Iris pigment epithelial cell (primary cell): ENCODE measurements around the gene GLS2.
"Not testable (repeated sequence)": the region's sequence is repeated elsewhere in the genome, so short reads cannot be mapped to it uniquely, and the experiment has no call there.

Experiments used
- DNase-seq: peaks from one replicate; pipeline ENCODE4 v3.0.0-alpha.2; 2011; ENCODE audit warnings: low read depth

GLS2 gene

DNA sequence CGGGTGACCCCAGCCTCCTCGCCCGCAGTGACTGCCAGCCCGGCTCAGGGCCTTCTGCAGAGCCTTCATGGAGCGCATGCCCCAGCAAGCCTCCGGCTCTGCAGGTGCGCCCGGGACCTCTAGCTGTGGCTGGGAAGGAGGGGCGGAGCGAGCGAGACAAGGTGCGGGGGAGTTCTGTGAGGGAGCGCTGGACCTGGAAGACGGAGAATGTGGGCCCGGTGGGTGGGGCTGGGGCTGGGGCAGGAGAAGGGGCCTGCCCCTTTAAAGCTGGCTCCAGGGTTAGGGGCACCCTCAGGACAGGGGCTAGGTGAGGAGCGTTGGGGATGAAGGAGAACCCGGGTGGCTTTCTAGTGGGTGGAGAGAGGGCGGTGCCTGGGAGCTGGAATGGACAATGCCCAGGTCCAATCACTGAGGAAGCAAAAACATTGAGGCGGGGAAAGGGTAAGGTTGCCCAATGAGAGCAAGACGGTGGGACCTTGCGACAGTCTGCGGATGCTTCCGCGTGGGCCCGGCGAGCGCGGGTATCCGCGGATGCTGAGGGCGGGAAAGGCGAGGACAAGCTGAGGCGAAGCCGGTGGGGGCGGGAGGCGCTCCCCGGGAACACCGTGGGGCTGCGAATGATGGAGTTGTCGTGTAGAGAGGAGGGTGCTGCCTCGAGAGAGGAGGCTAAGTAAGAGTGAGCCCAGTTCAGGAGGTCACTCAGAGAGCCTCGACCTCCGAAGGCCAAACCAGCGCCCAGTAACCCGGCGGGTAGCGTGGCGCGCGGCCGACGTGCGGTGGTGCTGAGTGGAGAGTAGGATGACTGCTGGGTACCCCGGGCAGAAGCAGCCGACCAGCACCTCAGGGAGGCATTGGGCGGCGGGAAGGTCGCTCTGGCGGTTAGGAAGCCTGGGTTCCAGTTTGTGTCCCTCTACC is at the start of gene GLS2:
Gene GLS2, minus strand, starts transcription at position 121 of the 915 bp plus-strand sequence. Its CDS starts 43 bp downstream, at position 78.
- DNase-seq: peak; percentile 75

DNA sequence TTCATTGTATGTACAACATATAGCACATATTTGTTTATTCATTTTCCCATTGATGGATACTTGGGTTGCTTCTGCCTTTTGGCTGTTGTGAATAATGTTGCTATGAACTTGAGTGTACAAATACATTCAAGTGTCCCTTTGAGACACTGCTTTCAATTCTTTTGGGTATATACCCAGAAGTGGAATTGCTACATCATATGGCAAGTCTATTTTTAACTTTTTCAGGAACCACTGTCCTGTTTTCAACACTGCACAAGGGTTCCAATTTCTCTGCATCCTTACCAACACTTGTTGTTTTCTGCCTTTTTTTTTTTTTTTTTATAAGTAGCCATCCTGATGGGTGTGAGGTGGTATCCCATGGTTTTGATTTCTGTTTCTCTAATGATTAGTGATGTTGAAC is 49.6 kb upstream of the GLS2 start:
- no peak for DNase-seq

DNA sequence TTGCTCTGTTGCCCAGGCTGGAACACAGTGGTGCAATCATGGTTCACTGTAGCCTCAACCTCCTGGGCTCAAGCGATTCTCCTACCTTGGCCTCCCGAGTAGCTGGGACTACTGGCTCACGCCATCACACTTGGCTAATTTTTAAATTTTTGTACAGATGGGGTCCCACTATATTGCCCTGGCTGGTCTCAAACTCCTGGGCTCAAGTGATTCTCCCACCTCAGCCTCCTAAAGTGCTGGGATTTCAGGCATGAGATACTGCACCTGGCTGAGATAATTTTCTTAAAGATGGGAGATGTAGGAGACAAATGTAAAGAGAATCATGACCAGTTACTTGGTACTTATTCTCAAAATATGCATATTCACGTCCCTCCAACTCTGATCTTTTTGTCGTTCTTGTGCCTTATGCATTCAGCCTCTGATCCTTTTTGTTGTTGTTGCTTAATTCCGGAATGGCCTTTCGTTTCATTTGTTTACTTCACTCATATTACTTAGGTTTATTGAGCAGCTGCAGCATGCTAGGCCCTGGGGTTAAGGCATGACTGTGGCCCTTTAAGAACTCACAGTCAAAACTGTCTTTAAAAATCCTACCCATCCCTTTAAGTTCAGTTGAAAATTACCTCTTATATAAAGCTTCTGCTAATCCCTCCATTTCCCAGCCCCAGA is 42.6 kb upstream of the GLS2 start:
- peak; percentile 59 for DNase-seq

DNA sequence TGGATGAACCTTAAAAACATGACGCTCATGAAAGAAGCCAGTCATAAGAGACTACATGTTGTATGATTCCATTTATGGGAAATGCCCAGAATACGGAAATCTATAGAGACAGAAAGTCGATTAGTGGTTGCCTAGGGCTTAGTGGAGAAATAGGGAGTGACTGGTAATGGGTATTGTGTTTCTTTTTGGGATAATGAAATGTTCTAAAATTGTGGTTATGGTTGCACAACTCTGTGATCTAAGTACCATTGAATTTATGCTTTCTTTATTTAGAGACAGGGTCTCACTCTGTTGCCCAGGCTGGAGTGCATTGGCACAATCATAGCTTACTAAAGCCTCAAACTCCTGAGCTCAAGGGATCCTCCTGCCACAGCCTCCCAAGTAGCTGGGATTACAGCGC is 41.7 kb upstream of the GLS2 start:
- peak; percentile 42 for DNase-seq

DNA sequence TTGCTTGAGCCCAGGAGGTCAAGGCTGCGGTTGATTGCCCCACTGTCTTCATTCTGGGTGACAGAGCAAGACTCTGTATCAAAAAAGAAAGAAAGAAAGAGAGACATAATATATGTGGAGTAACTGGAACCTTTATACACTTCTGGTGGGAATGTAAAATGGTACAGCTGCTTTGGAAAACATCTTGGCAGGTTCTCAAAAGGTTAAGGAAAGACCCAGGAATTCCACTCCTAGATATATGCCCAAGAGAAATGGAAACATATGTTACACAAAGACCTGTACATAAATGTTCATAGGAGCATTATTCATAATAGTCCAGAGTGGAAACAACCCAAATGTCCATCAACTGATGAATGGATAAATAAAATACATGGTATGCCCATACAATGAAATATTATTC is 40.9 kb upstream of the GLS2 start:
- no peak for DNase-seq

DNA sequence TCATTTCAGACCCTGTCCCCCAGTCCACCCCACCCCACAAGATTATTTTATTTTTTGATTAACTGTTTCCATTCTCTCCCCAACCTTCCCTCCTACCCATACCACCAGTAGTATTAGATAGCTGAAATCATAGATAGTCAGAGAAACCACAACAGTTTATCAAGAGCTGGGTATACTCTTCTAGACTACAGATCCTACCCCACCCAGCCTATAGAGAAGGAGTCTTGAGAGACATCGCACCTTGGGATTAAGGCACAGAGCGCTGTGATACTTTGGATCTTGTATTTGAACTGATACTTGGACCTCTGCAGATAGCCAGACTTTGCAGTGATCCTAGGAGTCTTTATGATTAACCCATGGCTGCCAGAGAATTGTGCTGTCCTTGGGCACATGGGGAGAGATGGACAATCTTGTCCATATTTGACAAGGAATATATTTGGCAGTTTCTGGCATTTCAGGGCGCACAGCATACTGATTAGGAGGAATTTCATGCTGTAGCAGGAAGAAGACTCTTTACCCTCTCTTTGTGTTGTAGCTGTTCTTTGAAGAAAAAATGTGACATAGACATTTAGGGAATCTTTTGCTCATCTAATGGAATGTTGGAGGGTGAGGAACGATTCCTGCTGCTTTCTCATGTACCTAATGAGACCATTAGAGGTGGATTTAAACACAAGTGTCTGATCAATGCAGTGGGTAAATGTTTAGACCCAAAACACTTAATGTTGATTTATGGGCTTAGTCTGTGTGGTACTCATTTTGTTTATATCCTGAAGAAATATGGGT is 34.6 kb upstream of the GLS2 start:
- DNase-seq: peak; percentile 26

DNA sequence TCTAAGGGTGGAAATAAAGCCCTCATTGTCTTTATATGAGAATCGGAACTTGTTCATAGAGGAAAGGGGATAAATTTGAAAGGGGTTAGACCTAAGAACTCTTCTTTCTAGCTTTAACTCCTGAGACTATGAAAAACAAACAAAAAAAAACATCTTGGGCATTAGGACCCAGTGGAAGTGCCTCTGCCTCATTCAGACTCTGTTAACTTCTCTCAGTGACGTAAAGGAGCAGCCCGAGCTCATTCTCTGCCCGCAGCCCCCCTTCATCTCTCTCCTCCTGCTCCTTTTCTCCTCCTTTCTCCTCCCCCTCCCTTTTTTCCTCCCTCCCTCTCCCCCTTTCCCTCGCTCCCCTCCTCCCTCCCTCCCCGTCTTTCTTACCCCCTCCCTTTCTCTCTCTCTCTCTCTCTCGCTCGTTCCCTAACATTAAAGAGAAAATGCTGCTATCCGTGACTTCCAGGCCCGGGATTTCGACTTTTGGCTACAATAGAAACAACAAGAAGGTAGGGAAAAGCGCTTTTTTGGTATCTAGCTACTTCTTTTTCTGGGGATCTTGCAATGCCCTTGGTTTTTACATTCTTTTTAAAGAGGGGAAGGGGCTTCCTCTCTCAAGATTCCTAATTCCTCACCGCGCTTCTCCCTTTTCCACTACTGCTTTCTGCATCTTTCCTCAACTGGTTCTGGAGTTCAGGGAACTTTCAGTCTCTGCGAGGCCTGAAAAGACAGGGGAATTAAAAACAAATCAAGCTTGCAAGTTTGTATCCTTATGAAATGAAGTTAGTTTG is 33.8 kb upstream of the GLS2 start, which contains the start of gene RBMS2:
Gene RBMS2, plus strand, starts transcription at position 231 of the 782 bp plus-strand sequence. Its CDS starts 204 bp downstream, at position 435.
- peak; percentile 96 for DNase-seq

DNA sequence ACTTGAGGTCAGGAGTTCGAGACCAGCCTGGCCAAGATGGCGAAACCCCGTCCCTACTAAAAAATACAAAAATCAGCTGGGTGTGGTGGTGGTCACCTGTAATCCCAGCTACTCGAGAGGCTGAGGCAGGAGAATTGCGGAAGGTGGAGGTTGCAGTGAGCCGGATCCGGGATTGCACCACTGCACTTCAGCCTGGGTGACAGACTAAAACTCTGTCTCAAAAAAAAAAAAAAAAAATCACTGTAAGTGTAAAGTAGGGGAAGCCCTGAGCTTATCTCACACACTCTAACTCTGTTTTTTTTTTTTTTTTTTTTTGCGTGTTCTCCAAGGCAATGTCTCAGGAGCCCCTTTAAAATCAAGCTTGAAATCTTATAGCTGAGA is 33.2 kb upstream of the GLS2 start:
- no peak for DNase-seq

DNA sequence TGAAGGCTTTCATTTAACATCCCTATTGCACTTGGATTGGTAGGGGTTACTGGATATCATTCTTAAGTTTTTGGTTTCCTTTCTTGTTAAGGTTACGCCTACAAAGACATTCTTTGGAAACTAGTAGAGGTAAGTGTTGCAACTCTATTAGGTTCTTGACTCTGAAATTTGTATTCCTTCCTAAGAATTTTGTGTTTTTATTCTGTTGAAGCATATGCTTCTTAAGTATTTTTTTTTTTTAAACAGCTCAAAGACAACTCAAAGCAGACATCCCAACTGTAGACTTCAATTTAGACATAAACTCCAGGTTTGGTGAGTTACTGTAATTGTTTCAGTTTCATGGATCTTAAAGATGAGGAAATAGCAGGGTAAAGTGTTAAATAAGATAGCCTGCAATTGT is 32.5 kb upstream of the GLS2 start:
- DNase-seq: peak; percentile 53

DNA sequence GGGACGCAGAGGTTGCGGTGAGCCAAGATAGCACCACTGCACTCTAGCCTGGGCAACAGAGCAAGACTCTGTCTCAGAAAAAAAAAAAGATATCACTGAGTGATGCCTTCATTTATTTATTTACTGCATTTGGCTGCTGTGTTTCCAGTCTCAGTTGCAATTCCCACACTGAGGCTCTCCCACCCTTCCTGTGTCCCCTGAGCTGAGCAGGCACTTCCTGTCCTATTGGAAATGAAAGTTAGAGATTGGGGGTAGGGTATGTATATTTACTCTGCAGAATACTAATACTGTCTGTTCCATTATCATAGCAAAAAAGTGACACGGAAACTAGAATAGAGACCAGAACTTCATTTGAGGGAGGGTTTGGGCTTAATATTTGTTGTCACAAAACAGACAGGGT is 32.1 kb upstream of the GLS2 start:
- no peak for DNase-seq

DNA sequence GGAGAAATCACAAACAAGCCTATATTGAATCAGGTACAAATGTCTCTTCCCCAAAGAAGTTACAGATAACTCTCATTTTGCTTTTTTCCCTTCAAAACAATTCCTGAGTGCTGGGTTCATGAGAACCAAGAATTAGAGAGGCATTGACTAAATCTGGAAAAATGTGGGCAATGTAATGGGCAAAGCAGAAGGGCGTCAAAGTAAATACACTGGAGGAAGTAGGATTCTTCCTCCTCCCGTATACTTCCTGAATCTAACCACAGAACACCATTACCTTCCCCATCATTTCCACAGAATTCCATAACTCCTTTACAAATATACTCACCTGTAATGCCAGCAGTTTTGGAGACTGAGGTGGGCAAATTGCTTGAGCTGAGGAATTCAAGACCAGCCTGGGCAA is 30.6 kb upstream of the GLS2 start:
- peak; percentile 28 for DNase-seq

DNA sequence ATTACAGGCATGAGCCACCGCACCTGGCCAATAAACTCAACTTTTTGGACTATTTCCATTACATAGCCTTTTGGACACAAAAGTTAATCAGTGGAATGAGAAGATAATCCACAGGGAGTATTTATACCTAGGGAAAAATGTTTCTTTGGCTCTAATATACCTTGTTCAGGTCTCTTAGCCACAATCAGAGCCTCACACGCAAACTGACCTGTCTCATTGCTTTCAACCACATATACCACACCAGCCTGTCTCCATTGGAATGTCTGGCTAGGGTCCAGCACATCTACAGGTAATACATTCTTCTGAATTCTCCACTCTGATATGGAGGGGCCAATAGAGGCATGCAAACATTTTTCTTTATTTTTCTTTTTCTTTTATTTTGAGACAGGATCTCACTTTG is 29.9 kb upstream of the GLS2 start:
- DNase-seq: no peak

DNA sequence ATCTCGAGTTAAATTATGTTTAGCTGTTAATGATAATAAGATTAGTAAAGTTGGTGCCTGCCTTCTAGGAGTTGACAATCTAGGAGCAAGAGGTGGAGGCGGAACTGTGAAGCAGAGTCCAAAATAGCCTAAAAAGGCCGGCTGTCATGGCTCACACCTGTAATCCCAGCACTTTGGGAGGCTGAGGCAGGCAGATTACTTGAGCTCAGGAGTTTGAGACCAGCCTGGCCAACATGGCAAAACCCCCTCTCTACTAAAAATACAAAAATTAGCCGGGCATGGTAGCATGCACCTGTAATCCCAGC is 26.0 kb upstream of the GLS2 start:
- DNase-seq: not testable (repeated sequence)

DNA sequence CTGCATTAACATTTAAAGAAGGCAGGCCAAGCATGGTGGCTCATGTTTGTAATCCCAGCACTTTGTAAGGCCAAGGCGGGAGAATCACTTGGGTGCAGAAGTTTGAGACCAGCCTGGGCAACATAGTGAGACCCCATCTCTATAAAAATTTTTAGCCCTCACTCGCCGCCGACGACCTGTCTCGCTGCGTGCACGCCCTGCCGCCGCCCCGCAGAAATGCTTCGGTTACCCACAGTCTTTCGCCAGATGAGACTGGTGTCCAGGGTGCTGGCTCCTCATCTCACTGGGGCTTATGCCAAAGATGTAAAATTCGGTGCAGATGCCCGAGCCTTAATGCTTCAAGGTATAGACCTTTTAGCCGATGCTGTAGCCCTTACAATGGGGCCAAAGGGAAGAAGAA is 22.8 kb upstream of the GLS2 start:
- DNase-seq: no peak

DNA sequence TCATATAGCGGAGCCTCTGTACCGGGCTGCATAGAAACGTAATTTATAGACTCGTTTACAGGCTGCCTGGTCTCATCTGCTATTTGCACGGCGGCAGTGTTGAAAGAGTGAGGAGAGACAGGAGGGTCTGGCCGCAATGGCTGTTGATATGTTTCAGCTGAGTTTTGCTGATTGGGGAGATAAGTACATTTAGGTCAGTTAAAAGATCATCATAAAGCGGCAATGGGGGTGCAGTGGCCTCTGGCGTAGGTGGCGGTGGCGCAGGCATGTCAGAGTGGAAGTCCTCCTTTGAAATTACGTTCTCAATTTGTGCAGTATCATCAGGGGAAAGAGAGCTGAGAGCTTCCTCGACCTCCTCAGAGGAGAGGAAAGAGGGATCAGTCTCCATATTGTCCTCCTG is 11.9 kb upstream of the GLS2 start:
- not testable (repeated sequence) for DNase-seq

DNA sequence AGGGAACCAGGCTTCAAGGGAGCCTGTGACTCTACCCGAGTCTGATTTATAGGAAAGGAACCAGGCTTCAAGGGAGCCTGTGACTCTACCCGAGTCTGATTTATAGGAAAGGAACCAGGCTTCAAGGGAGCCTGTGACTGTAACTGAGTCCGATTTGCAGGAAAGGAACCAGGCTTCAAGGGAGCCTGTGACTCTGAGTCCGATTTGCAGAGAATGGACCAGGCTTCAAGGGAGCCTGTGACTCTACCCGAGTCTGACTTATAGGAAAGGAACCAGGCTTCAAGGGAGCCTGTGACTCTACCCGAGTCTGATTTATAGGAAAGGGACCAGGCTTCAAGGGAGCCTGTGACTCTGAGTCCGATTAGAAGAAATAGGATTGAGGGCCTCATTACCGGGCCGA is 11.5 kb upstream of the GLS2 start:
- not testable (repeated sequence) for DNase-seq

DNA sequence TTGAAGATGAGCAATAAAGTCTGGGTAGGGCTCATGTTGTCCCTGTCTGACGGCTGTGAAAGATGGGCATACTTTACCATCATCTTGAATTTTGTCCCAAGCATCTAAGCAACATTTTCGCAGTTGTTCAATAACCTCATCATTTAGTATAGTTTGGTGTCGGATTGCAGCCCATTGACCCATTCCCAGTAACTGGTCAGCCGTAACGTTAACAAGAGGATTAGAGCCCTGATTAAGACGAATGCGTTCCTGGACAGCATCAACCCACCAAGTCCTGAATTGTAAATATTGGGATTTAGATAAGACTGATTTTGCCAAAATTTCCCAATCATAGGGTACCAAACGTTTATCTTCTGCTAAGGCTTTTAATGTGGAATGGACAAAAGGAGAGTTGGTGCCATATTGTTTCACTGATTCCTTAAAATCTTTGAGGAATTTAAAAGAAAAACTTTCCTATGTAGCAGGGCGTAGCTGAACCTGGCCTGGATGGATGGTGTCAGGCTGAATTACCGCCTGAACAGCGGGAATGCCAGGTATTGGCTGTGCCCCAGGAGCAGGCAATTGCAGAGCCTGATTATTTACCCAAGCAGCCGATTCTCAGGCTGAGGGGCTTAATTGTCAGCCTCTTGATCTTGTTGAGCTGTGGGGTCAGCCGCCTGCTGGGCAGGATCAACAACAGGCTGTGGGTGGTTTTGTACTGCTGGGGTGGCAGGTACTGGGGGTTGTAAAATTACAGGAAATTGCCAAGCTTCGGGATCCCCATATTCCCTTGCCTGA is 10.4 kb upstream of the GLS2 start:
- DNase-seq: not testable (repeated sequence)

DNA sequence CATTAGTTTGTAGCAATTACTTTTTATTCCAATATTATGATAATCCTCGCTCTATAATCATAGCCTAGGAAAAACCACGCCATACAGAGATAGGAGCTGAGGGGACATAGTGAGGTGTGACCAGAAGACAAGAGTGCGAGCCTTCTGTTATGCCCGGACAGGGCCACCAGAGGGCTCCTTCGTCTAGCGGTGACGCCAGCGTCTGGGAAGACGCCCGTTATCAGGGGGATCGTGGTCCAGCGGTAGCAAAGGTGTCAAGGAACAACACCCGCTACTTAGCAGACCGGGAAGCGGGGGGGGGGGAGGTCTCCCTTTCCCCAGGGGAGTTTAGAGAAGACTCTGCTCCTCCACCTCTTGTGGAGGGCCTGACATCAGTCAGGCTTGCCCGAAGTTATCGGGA is 8.7 kb upstream of the GLS2 start:
- DNase-seq: peak; percentile 10

DNA sequence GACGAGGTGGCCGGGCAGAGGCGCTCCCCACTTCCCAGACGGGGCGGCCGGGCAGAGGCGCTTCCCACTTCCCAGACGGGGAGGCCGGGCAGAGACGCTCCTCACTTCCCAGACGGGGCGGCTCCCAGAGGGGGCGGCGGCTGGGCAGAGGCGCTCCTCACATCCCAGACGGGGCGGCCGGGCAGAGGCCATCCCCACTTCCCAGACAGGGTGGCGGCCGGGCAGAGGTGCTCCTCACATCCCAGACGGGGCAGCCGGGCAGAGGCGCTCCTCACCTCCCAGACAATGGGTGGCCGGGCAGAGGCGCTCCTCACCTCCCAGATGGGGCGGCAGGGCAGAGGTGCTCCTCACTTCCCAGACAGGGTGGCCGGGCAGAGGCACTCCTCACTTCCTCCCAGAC is 6.5 kb upstream of the GLS2 start:
- not testable (repeated sequence) for DNase-seq

DNA sequence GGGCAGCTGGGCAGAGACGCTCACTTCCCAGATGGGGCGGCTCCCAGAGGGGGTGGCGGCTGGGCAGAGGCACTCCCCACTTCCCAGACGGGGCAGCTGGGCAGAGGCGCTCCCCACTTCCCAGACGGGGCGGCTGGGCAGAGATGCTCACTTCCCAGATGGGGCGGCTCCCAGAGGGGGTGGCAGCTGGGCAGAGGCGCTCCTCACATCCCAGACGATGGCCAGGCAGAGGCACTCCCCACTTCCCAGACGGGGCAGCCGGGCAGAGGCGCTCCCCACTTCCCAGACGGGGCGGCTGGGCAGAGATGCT is 6.1 kb upstream of the GLS2 start:
- DNase-seq: not testable (repeated sequence)

DNA sequence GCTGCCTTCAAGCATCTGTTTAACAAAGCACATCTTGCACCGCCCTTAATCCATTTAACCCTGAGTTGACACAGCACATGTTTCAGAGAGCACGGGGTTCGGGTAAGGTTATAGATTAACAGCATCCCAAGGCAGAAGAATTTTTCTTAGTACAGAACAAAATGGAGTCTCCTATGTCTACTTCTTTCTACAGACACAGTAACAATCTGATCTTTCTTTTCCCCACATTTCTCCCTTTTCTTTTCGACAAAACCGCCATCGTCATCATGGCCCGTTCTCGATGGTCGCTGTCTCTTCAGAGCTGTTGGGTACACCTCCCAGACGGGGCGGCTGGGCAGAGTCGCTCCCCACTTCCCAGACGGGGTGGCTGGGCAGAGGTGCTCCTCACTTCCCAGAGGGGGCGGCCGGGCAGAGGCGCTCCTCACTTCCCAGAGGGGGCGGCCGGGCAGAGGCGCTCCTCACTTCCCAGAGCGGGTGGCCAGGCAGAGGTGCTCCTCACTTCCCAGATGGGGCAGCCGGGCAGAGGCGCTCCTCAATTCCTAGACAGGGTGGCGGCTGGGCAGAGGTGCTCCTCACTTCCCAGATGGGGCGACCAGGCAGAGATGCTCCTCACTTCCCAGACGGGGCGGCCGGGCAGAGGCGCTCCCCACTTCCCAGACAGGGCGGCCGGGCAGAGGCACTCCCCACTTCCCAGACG is 5.6 kb upstream of the GLS2 start:
- DNase-seq: not testable (repeated sequence)
